ENCODE results near the gene PPIG. TPM values are rescaled to one million over a fixed set of nuclear protein-coding genes. Genes with fewer than 3 reads are reported as not detected.

The PPIG gene
- polyA plus RNA-seq, 3 donors: 92.7 to 113 (median 96.7) TPM

DNA sequence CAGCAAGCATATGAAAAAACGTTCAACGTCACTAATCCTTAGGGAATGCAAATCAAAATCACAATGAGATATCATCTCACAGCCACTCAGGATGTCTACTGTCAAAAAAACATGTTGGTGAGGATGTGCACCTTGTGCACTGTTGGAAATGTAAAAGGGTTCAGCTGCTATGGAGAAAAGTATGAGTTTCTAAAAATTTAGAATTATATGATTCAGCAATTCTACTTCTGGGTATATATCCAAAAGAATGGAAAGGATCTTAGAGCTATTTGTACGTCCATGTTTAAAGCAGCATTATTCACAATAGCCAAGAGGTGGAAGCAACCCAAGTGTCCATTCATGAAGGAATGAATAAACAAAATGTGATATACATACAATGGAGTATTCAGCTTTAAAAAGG lies 60.0 kb downstream of the PPIG start:
- no peak for DNase-seq (ENCODE audit: extremely low read depth in 1 of 11, low read depth in 9 of 11, low spot score in 4 of 11)

DNA sequence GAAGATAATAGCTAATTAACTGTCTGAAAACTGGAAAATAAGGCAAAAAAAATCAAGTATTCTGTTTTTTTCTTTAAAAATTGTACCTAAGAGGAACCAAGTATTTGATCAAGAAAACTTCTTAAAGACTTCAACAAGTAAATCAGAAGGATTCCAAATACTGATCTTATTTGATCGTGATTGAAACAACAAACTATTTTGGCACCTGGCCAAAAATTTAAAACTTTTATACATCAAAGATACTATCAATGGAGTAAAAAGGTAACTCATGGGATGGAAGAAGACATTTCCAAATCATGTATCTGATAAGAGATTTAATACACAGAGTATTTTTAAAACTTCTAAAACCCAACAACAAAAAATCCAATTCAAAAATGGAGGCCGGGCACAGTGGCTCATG lies 63.3 kb downstream of the PPIG start:
- DNase-seq (ENCODE audit: extremely low read depth in 1 of 11, low read depth in 9 of 11, low spot score in 4 of 11): no peak

GRCh38 chr2:169649278-169649677 lies 65.1 kb downstream of the PPIG start:
- no peak for DNase-seq (ENCODE audit: extremely low read depth in 1 of 11, low read depth in 9 of 11, low spot score in 4 of 11)

DNA sequence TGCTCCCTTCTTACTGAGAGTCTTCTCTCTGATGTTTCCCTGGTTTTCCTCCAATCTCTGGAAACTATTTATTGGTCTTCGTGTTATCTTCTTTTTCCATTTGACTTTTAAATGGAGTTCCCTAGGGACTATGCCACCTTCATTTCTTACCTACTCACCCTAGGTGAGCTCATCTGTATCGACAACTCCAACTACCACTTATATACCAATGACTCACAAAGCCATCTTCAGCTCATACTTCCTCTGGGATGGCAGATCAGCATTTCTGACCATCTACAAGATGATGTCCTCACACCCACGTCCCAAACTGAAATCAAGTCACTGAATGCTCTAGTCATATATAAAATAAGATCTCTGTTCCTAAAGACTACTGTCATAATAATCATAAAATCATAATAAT lies 69.5 kb downstream of the PPIG start:
- no peak for DNase-seq (ENCODE audit: extremely low read depth in 1 of 11, low read depth in 9 of 11, low spot score in 4 of 11)

DNA sequence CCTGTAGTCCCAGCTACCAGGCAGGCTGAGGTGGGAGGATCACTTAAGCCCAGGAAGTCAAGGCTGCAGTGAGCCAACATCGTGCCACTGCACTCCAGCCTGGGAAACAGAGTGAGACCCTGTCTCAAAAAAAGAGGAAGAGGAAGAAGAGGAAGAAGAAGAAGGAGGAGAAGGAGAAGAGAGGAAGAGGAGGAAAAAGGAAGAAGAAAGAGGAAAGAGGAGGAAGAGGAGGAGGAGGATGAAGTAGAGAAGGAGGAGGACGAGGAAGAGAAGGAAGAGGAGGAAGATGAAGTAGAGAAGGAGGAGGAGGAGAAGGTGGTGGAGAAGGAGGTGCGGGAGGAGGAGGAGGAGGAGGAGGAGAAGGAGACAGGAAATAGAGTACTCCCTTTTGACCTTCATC lies 72.0 kb downstream of the PPIG start:
- DNase-seq (ENCODE audit: extremely low read depth in 1 of 11, low read depth in 9 of 11, low spot score in 4 of 11): no peak

DNA sequence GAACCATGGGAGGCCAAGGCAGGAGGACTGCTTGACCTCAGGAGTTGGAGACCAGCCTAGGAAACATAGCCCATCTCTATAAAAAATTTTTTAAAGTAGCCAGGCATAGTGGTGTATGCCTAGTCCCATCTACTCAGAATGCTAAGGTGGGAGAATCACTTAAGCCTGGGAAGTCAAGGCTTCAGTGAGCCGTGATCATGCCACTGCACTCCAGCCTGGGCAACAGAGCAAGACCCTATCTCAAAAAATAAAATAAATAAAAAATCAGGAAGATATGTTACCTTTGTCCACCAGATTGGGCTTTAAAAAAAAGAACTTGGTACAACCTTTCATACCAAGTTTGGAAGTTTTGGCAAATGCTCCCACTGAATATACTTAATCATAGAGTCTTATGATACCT lies 74.7 kb downstream of the PPIG start:
- DNase-seq (ENCODE audit: extremely low read depth in 1 of 11, low read depth in 9 of 11, low spot score in 4 of 11): no peak

DNA sequence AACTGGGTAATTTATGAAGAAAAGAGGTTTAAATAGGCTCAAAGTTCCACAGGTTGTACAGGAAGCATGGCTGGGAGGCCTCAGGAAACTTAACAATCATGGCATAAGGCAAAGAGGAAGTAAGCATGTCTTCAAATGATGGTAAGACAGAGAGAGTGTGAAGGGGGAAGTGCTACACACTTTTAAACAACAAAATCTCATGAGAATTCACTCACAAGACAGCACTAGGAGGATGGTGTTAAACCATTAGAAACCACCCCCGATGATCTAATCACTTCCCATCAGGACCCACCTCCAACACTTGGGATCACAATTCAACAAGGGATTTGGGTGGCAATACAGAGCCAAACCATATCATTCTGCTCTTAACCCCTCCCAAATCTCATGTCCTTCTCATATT lies 75.2 kb downstream of the PPIG start:
- no peak for DNase-seq (ENCODE audit: extremely low read depth in 1 of 11, low read depth in 9 of 11, low spot score in 4 of 11)

DNA sequence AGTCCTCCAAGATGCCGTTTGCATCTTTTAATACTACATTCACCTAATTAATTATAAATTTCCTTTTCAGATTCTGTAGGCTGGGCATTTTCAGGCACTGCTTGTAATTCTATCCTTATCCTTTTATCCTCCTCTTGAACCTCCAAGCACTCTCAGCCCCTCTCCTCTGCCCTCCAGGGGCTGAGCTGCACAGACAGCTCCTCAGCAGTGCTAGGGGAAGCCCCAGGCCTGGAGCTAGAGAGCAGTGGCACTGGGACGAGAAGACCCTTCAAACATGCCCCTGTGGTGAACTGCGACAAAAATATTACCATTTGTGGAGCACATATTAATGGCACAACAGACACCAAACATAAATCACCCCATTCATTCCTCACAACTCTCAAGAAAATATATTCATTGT lies 77.1 kb downstream of the PPIG start:
- no peak for DNase-seq (ENCODE audit: extremely low read depth in 1 of 11, low read depth in 9 of 11, low spot score in 4 of 11)

DNA sequence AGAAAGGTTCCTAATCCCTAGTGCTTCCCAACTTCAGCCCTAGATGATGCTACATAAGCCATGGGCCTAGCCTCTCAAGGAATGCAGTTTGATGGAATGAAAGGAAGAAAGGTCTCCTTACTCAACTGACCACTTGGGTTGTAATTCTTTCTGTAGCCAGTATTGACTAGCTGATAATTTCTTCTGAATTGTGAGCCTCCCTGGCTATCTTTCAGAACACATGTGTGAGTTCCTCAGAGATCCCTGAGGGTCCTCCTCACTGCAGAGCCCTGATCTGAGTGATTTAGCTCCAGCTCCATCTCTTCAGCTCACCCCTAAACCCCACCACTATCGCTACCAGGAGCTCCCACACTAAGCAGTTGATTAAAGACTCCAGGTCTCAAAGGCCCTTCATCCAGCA lies 78.6 kb downstream of the PPIG start:
- DNase-seq (ENCODE audit: extremely low read depth in 1 of 11, low read depth in 9 of 11, low spot score in 4 of 11): no peak

DNA sequence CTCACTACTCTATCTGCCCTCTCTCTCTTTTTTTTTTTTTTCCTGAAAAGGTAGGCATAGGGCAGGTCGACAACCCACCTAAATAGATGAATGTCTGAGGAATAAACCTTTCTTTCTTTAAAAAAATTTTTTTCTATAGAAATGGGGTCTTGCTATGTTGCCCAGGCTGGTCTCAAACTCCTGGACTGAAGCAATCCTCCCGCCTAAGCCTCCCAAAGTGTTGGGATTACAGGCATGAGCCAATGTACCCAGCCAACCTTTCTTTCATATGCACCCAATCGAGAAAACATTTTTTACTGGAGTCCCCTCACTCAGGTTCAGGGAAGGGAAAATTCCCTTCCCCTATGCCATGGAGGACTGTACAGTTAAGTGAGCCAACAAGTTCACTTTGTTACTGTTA lies 79.1 kb downstream of the PPIG start:
- no peak for DNase-seq (ENCODE audit: extremely low read depth in 1 of 11, low read depth in 9 of 11, low spot score in 4 of 11)

- no peak for DNase-seq (ENCODE audit: extremely low read depth in 1 of 11, low read depth in 9 of 11, low spot score in 4 of 11)
These were observed 80.4 kb downstream of the PPIG start for GRCh38 chr2:169664600-169664977.

- no peak for DNase-seq (ENCODE audit: extremely low read depth in 1 of 11, low read depth in 9 of 11, low spot score in 4 of 11)
These were observed 81.1 kb downstream of the PPIG start for GRCh38 chr2:169664978-169665930.

GRCh38 chr2:169667583-169667982 lies 83.4 kb downstream of the PPIG start:
- no peak for DNase-seq (ENCODE audit: extremely low read depth in 1 of 11, low read depth in 9 of 11, low spot score in 4 of 11)

- DNase-seq (ENCODE audit: extremely low read depth in 1 of 11, low read depth in 9 of 11, low spot score in 4 of 11): no peak
These were observed 86.1 kb downstream of the PPIG start for GRCh38 chr2:169670215-169670651.

- DNase-seq (ENCODE audit: extremely low read depth in 1 of 11, low read depth in 9 of 11, low spot score in 4 of 11): no peak
These were observed 86.8 kb downstream of the PPIG start for GRCh38 chr2:169670937-169671336.

- no peak for DNase-seq (ENCODE audit: extremely low read depth in 1 of 11, low read depth in 9 of 11, low spot score in 4 of 11)
These were observed 88.3 kb downstream of the PPIG start for GRCh38 chr2:169672406-169672805.

DNA sequence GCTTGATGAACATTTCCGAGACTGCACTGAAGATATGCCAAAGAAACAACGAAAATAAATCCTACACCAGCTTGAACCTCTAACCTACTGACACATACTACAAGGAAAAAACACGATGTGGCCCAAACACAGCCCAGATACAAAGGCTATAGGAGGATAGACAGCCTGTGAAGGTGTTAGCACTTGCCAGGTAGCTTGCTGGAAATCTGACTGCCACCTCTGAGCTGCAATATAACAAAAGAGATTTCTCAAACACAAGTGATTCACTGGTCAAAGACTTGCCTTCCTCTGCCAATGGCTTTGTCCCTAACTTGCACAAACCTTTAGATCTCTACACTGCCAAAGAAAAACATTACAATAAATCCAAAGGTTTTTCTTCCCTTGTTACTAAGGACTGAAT lies 89.0 kb downstream of the PPIG start:
- DNase-seq (ENCODE audit: extremely low read depth in 1 of 11, low read depth in 9 of 11, low spot score in 4 of 11): no peak

- no peak for DNase-seq (ENCODE audit: extremely low read depth in 1 of 11, low read depth in 9 of 11, low spot score in 4 of 11)
These were observed 89.8 kb downstream of the PPIG start for GRCh38 chr2:169673921-169674320.

DNA sequence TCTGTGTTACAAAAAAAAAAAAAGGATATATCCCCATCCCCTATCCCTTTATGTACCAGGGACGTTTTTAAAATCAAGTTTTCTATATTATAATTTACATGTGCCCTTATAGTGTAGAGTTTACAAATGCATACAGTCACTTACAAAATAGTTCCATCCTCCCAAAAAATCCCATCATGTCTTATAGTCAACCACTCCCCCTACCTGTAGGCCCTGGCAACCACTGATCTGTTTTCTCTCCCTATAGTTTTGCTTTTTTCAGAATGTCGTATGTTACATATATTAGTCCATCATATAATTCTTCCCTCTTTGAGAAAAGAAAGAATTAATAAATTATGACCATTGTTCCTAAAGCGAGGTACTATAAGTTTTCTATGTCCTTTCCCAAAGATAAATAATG lies 92.2 kb downstream of the PPIG start:
- no peak for DNase-seq (ENCODE audit: extremely low read depth in 1 of 11, low read depth in 9 of 11, low spot score in 4 of 11)

DNA sequence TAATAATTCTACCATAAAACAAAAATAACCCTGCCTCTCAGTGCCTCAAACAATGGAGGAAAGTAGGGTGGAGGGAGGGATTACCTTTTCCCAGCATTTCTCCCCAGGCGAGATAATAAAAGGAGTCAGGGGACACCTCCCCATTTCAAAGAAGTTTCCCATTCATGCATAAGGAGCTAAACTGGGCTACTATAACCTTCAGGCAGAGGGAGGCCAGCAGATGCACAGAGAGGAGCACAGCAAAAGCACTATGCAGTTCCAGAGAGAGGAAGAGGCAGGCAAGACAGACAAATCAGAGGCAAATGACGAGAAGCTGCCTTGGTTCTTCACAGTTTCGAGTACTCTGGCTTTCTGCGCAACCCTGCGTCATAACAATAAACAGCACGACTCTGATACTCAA lies 92.7 kb downstream of the PPIG start:
- no peak for DNase-seq (ENCODE audit: extremely low read depth in 1 of 11, low read depth in 9 of 11, low spot score in 4 of 11)

DNA sequence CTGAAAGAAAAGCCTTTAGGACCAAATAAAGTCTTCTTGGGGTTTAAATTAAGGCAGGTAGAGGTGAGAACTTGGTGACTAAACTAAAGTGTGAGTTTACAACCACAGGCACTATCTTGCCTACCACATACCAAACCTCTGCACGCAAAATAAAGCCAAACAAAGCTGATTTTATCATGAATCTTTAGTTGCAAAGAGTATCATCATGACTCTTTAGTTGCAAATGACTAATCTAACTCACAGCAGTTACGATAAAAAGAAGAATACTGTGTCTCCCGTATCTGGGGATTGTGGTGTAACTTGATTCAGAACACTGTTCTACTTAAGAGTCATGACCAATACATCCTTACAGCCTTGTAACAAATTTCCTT lies 98.9 kb downstream of the PPIG start:
- no peak for DNase-seq (ENCODE audit: extremely low read depth in 1 of 11, low read depth in 9 of 11, low spot score in 4 of 11)

All from renal cortex interstitium (tissue), 11 donors.